Fibroblast of skin of right biceps (primary cell): ENCODE measurements around the gene GPSM3.
"Not testable (repeated sequence)": the region's sequence is repeated elsewhere in the genome, so short reads cannot be mapped to it uniquely, and the experiment has no call there.

Source experiments
- DNase-seq: peaks from one replicate; pipeline ENCODE4 v3.0.0-alpha.2; 2013

Gene GPSM3

GRCh38 chr6:32186151-32186840 lies 6.1 kb downstream of the GPSM3 start:
- DNase-seq, result not testable (repeated sequence)

GRCh38 chr6:32185681-32186131 lies 6.7 kb downstream of the GPSM3 start:
- DNase-seq, result peak; percentile 91

- DNase-seq, result no peak
Measured at GRCh38 chr6:32184084-32184640, 8.3 kb downstream of the GPSM3 start, which contains the start of gene AGER. Gene AGER (minus strand): TSS chr6:32184253. CDS start chr6:32184222, 31 bp downstream.

GRCh38 chr6:32183483-32184083 lies 8.9 kb downstream of the GPSM3 start:
- no peak for DNase-seq

GRCh38 chr6:32183030-32183429 lies 9.4 kb downstream of the GPSM3 start:
- DNase-seq, result no peak

GRCh38 chr6:32182555-32182981 lies 9.9 kb downstream of the GPSM3 start:
- no peak for DNase-seq

GRCh38 chr6:32181915-32182529 lies 10.4 kb downstream of the GPSM3 start:
- no peak for DNase-seq

- no peak for DNase-seq
Measured at GRCh38 chr6:32181148-32181702, 11.2 kb downstream of the GPSM3 start.

GRCh38 chr6:32179766-32180405 lies 12.6 kb downstream of the GPSM3 start:
- DNase-seq, result no peak

GRCh38 chr6:32178547-32179440 lies 13.6 kb downstream of the GPSM3 start:
- DNase-seq, result no peak

GRCh38 chr6:32177788-32178546 lies 14.5 kb downstream of the GPSM3 start, which contains the start of gene RNF5:
Gene RNF5 (plus strand): TSS chr6:32178405. CDS start chr6:32178512, 107 bp downstream.
- peak; percentile 100 for DNase-seq

GRCh38 chr6:32177183-32177787 lies 15.2 kb downstream of the GPSM3 start:
- no peak for DNase-seq

- peak; percentile 64 for DNase-seq
Measured at GRCh38 chr6:32176476-32177182, 15.8 kb downstream of the GPSM3 start.

GRCh38 chr6:32175711-32176475 lies 16.6 kb downstream of the GPSM3 start, which contains the start of gene AGPAT1:
Gene AGPAT1 (minus strand): TSS chr6:32176084. CDS start chr6:32171496, 4,588 bp downstream.
- peak; percentile 98 for DNase-seq

GRCh38 chr6:32175322-32175710 lies 17.1 kb downstream of the GPSM3 start:
- DNase-seq, result no peak

GRCh38 chr6:32174416-32174815 lies 18.0 kb downstream of the GPSM3 start:
- no peak for DNase-seq

GRCh38 chr6:32173051-32173727 lies 19.3 kb downstream of the GPSM3 start:
- DNase-seq, result no peak

GRCh38 chr6:32171234-32171633 lies 21.2 kb downstream of the GPSM3 start:
- DNase-seq, result no peak
